IPS-11a (cell line): ENCODE measurements around the gene TREML2.
"Not testable (repeated sequence)": the region's sequence is repeated elsewhere in the genome, so short reads cannot be mapped to it uniquely, and the experiment has no call there.

Experiments used
- H3K4me3 ChIP-seq: one replicate; pipeline ENCODE4 v1.5.1; 2013; ENCODE audit warnings: low read depth, low read length, control low read depth

Gene TREML2, protein sequence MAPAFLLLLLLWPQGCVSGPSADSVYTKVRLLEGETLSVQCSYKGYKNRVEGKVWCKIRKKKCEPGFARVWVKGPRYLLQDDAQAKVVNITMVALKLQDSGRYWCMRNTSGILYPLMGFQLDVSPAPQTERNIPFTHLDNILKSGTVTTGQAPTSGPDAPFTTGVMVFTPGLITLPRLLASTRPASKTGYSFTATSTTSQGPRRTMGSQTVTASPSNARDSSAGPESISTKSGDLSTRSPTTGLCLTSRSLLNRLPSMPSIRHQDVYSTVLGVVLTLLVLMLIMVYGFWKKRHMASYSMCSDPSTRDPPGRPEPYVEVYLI

DNA sequence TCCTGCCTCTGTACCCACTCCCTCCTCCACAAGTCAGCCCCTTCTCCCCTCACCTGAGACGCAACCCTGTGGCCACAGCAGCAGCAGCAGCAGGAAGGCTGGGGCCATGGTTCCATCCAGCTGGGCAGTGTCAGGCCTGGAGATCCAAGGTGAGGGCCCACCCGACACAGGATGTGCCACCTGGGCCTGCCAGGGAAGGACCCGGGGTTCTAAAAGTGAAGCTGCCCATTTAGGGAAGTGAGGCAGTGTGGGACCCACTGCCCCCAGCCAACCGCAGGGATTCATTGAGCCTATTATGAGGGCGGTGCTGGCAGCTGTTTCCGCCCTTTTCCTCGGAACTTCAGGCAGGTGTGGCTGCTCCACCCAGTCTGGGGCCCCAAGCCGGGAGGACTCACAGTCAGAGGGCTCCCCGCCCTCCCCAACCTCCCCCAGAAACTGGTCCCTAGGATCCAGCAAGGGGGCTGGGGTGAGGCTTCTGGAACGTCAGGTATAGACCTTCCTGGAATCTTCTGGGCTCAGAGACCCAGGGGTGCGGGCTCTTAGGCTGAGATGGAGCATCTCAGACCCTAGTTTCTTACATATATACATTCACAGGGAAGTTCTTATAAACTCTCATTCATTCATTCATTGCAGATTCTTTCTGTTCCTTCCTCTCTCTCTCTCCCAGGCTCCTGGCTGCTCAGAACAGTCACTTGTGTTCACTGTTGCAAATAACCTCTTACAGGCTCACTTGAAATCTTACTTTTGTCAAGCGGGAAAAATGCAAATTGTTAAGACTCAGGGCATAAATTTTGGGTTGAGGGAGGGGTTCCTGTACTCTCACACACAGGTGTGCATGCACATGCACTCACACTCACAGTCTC lies at the start of gene TREML2:
TSS of gene TREML2 (minus strand) at position 249 of the 863 bp plus-strand sequence. CDS start at position 108, 141 bp downstream.
- H3K4me3 ChIP-seq = no peak within 1 kb of the TSS

DNA sequence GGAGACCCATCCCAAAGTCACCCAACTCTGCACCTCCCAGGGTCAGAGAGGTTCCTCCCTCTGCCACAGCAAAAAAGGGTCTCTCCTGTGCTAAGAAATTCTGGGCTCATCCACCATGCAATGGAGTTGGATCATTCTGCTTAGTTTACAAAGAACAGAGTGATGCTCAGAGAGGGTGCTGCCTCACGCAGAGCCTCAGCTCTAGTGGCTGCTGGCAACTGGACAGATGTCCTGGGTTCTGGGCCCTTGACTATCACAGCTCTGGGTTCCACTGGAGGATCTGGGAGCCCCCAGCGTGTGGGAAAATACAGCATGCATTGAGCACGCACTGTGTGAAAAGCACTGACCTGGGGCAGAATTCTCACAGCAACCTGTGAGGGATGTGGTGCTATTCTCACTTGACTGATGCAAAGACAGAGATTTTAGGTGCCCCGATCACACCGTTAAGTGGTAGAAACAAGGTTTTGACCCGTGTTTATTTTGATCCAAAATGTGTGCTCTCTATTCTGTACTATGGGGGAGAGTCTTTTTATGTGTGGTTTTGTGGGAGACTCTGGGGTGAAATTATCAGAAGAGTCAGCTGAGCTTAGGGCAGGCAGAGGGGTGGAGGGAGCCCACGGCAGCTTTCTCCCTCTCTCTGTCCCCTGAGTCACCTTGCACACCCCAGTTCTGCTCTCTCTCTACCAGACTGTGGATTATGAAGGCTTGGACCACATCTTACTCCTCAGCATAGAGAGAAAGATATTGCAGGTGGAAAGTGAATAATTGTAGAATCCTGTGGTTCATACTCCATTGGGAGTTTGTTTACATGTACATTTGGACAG lies 47.1 kb upstream of the TREML2 start:
- H3K4me3 ChIP-seq = no peak overlapping the region

DNA sequence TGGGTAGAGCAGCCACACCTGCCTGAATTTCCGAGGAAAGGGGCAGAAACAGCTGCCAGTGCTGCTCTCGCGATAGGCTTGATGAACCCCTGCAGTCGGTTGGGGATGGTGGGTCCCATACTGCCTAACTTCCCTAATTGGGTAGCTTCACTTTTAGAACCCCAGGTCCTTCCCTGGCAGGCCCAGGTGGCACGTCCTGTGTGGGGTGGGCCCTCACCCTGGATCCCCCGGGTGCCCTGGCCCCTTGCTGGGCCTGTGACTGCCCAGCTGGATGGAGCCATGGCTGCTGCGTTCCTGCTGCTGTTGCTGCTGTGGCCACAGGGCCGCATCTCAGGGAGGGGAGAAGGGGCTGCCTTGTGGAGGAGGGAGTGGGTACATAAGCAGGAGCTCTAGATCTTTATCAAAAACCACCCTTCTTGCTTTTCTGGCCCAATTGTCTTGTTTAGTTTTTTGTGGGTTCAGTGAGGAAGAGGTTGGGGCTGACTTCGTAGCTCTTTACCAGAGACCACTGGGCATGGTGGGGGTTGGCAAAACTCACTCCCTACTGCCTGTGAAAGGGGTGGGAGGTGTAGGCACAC lies 46.4 kb upstream of the TREML2 start:
- H3K4me3 ChIP-seq = no peak overlapping the region

DNA sequence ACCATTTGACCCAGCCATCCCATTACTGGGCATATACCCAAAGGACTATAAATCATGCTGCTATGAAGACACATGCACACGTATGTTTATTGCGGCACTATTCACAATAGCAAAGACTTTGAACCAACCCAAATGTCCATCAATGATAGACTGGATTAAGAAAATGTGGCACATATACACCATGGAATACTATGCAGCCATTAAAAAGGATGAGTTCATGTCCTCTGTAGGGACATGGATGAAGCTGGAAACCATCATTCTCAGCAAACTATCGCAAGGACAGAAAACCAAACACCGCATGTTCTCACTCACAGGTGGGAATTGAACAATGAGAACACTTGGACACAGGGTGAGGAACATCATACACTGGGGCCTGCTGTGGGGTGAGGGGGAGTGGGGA lies 45.6 kb upstream of the TREML2 start:
- H3K4me3 ChIP-seq = not testable (repeated sequence)

DNA sequence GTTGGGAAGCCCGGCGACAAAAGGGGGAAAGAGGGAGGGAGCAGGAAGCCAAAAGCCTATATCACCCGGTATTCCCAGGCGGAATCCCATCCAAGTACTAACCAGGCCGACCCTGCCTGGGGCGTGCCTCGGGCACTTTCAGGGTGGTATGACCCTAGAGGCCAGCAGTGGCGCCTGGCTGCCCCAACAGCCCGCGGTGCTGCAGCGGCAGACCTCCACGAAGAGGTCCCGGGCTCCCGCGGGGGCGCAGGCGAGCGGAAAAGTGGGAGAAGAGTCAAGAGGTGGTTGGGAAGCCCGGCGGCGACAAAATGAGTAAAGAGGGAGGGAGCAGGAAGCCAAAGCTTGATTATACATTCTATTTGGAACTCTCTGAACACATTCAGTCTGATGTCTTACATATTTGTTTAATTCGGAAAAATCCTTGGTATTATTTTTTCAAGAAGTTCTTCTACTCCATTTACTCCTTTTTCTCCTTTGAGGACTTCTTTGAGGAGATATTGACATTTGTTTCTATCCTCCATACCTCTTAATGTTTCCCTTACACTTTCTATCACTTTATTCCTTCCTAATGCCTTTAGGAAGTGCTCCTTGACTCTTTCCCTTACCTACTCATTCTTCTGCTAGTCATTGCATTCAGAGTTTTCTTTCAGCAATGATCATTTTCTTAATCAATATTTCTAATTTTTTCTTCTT lies 38.7 kb upstream of the TREML2 start:
- H3K4me3 ChIP-seq = peak overlapping the region; percentile 51

DNA sequence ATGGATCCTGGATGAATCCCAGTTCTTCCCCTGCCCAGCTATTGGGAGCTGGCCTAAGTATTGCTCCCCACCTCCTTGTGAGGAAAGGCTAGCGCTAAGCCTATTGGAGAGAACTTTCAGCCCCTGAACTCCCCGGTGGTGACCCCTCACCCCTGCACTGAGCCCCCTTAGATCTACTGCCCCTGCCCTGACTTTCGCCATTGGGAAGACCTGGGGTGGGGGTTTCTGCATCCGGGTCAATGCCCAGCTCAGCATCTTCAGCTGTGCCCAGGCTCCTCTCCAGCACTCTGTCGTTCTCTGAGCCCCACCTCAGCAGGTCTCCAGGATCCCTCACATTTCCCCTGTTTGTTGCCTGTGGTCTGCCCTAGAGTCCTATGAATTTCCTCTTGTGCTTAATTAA lies 36.2 kb upstream of the TREML2 start:
- no peak overlapping the region for H3K4me3 ChIP-seq

DNA sequence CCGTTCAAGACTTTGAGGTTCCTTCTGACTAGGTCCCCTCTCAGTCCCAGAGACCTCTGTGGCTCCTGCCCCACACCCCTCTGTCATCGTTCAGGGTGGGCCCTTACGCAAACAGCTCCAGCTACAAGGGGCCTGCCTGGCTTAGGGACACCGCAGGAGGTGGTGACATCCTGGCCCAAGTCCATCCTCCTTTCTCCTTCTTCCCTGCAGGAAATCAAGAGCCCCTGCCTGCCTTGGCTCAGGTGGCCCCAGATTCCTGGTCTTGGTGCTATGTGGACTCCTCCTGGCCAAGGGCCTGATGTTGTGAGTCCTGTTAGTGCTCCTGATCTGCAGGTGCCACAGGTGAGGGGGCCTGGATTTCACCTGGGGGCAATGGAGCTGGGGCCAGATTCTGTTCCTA lies 35.3 kb upstream of the TREML2 start:
- no peak overlapping the region for H3K4me3 ChIP-seq

DNA sequence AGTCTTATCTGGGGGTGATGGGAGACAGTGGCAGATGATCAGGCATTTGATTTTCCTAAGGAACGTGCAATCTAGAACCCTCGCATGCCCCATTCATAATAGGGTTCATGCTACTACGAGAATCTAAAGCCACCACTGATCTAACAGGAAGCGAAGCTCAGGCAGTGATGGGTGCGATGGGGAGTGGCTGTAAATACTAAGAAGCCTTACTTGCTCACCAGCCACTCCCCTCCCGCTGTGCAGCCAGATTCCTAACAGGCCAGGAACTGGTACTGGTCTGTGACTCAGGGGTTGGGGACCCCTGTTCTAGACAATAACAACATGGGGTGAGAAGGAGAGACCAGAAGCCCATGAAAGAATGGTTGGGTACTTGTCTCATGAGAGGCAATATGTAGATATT lies 31.7 kb upstream of the TREML2 start:
- H3K4me3 ChIP-seq = no peak overlapping the region

DNA sequence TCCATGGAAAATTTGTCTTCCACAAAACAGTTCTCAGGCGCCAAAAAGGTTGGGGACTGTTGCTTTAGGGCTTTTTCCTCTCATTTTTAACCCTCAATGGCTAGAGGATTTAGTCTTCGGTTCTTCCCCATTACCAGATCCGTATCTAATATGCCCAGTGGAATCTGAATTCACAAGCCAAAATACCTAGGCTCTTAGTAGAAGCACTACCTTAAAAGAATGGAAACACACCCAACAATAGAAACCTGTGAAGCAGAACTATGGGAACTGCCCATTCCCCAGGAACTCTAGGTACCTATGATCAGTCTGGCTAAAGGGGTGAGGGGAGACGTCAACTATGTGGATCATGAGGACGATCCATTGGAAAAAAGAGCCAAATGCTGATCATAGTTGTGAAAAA lies 30.3 kb upstream of the TREML2 start:
- H3K4me3 ChIP-seq = no peak overlapping the region

DNA sequence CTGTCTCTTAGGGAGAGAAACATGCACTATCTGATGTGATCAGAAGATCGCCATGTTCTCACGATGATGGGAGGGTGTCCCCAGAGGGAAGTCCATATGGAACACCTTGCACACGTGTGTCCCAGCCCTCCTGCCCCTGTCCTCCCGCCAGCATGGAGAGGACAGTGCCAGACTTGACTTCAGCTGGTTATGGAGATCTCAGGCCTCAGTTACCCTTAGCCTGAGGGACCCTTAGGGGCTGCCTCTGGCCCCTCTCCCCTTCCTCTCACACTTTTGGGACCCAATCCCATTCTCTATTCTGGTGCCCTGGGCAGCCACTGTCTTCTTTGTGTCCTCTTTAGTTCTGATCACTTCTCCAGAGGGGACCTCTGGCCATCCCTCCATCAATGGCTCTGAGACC lies 28.8 kb upstream of the TREML2 start:
- no peak overlapping the region for H3K4me3 ChIP-seq

DNA sequence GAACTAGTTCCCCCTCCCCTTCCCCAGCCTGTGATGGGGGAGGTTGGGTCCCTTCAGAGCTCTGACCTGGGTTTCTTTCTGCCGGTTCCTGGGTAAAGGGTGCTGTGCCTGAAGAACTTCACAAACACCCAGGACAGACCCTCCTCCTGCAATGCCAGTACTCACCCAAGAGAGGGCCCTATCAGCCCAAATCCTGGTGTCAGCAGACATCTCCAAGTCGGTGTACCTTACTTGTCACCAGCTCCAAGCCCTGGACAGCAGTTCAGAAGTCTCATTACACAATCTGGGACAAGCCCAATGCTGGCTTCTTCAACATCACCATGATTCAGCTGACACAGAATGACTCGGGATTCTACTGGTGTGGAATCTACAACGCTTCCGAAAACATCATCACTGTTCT lies 27.7 kb upstream of the TREML2 start:
- H3K4me3 ChIP-seq = no peak overlapping the region

DNA sequence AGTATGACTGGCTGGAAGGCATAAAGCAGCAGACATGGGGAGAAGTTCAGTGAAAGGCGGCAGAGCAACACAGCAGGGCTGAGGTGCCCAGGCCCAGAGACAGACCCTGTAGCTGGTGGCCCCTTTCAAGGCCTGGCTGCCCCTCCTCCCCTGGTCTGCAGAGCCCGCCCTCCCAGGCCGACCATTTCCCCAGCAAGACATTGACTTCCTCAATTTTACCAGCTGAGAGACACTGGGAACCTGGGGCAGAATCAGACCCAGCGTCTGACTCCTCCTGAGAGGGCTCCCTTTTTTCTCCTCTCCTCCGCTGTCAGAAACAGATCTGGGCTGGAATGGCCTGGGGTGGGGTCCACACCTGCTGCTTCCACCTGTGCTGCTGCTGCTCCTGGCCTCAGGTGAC lies 27.1 kb upstream of the TREML2 start, which contains the start of gene TREML4:
TSS of gene TREML4 (plus strand) at position 254 of the 400 bp plus-strand sequence. CDS start at position 333, 79 bp downstream.
- H3K4me3 ChIP-seq = no peak within 1 kb of the TSS

DNA sequence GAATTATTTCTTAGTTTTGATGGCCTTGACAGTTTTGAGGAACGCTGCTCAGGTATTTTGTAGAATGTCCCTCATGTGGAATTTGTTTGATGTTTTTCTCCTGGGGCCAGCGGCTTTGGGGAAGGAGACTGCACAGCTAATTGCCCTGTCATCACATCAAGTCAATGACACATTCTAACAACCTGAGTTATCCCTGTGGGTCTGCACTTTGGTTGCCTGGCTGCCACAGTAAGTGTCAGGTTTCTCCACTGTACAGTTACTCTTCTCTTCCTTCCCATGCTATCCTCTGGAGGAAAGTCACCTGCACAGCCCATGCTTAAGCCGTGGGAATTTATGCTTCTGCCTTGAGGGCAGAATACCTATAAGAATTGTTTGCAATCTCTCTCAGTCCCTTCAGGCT lies 25.8 kb upstream of the TREML2 start:
- no peak overlapping the region for H3K4me3 ChIP-seq

DNA sequence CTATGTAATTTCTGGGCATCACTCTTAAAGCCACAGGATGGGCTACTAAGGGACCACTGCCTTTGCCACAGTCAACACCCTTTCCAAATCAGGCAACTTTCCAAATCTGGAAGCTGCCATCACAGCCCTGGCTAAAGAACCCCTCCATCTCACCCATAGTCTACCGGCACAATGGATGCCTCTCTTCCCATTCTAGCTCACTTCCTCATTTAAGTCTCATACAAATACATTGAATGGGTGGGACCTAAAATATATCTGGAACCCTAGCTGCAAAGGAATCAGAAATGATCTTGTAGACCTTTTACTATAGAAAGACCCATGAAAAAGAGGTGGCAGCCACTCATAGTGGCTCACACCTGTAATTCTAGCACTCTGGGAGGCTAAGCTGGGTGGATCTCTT lies 23.9 kb upstream of the TREML2 start:
- no peak overlapping the region for H3K4me3 ChIP-seq

DNA sequence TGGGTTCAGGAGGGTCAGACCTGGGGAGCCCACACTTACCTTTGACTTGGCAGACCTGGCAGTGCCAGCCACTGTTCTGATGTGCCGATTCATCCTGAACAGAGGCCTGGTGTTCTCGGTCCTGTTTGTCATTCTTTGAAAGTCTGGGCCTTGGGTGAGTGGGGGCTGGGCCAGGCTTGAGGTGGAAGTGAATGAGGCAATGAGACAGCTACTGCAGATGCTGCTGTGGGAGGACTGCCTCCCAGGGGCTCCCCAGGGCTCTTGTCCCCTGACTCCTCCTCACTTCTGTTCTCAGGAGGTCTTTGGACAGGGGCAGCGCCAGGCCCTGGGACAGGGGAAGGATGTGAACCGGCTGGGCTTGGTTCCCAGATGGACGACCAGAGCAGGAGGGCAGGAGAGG lies 21.6 kb upstream of the TREML2 start:
- no peak overlapping the region for H3K4me3 ChIP-seq

DNA sequence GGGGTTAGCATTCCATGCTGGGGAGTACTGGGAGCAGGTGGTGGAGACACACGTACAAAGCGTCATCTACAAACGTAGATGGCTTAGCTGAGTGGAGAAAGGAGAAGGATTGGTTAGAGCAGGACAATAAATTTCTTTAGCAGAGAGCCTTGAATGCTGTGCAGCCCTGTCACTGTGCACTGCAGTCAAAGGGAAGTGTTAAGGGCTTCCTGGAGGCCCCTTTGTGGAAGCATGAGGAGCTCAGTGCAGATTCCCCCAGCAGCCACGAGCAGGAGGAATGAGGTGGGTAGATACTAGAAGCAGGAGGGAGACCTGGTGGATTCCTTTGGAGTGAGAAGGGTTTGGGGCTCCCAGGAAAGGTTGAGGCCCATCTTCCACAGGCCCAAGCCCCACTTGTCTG lies 21.1 kb upstream of the TREML2 start:
- no peak overlapping the region for H3K4me3 ChIP-seq

DNA sequence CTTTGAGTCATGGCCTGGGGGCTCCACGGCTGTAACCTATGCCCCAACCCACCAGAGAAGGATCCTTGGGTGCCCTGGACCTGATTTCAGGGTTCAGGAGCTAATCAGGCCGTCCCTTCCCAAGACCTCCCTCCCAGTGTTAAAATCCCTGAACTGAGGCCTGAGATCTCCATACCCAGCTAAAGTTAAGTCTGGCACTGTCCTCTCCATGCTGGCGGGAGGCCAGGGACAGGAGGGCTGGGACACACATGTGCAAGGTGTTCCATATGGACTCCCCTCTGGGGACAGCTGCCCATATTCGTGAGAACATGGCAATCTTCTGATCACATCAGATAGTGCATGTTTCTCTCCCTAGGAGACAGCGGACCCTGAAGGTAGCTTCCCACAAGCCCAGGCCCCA lies 15.7 kb upstream of the TREML2 start:
- H3K4me3 ChIP-seq = no peak overlapping the region

DNA sequence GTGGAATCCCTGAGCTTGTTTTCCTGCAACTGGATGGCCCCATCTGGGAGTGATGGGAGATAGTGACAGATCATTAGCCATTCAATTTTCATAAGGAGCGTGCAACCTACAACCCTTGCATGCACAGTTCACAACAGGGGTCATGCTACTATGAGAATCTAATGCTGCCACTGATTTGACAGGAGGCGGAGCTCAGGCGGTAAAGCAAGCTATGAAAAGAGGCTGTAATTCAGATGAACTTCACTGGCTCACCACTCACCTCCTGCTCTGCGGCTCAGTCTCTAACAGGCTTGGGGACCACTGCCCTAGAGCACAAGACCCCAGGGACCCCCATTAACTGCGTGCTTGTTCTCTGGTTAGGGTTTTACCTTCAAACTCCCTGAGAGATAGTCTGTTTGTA lies 14.8 kb upstream of the TREML2 start:
- no peak overlapping the region for H3K4me3 ChIP-seq

DNA sequence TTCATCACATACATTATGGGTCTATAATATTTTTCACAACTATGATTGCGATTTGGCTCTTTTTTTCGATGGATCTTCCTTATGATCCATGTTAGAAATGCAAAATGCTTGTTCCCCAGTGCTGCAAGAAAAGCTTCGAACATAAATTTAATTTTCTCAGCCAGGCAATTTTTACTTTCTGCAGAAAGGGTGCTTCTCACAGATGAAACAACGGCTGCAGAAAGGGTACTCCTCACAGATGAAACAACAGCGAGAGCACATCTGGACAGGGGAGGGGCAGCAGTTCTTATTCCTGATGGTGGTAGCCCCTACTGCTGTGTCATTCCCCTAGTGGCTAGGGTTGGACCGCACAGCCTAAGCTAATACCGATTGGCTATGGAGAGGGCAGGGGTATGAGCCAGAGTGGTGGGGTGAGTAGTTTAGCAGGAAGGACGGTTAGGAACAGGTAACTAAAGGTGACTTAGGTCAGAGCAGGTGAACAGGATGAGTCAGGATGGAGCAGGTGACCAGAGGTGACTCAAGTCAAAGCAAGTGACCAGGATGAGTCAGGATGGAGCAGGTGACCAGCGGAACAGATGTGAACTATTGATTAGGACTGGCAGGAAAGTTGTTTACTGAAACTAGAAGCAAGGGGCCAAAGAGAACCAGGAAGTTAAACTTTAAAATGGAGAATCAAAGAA lies 13.8 kb upstream of the TREML2 start:
- H3K4me3 ChIP-seq = no peak overlapping the region
